PFSK-1 (cell line): ENCODE results near the gene ARID5A.

Experiments
- FOXP2 ChIP-seq: optimal IDR thresholded peaks from 2 replicates; pipeline ENCODE3; 2011; ENCODE audit warnings: borderline replicate concordance, control low read depth, inconsistent platforms; ENCODE audit not compliant: insufficient read depth; ENCODE audit errors: extremely low read length, extremely low read depth
- POLR2AphosphoS5 ChIP-seq: IDR thresholded peaks from 2 replicates; pipeline ENCODE4 v1.6.1; 2012; ENCODE audit warnings: low read depth, mild to moderate bottlenecking, control low read depth, low read length, moderate library complexity
- REST ChIP-seq, 2 experiments: IDR thresholded peaks; 2 replicates each; pipeline versions ENCODE4 v1.6.1 to v1.8.0; 2011 to 2012; ENCODE audit warnings: low read depth in 2 of 2, low read length in 2 of 2, control low read depth in 1 of 2, inconsistent platforms in 1 of 2, mild to moderate bottlenecking in 1 of 2, moderate library complexity in 1 of 2; ENCODE audit not compliant: insufficient read depth in 1 of 2
- SIN3A ChIP-seq: IDR thresholded peaks from 2 replicates; pipeline ENCODE4 v1.6.1; 2012; ENCODE audit warnings: mild to moderate bottlenecking, low read length, moderate library complexity, borderline replicate concordance; ENCODE audit not compliant: insufficient read depth
- TAF1 ChIP-seq: IDR thresholded peaks from 2 replicates; pipeline ENCODE4 v1.6.1; 2012; ENCODE audit warnings: low read length, control low read depth, borderline replicate concordance; ENCODE audit not compliant: insufficient read depth

ARID5A gene

GRCh38 chr2:96511851-96512250 lies 24.7 kb upstream of the ARID5A start:
- TF ChIP-seq FOXP2 = no peak
- TF ChIP-seq POLR2AphosphoS5 = no peak
- no peak for TF ChIP-seq REST (IDR thresholded peaks at IDR 0.05; ENCODE audit: insufficient read depth in 1 of 2, low read depth in 2 of 2, low read length in 2 of 2)
- no peak for TF ChIP-seq SIN3A
- no peak for TF ChIP-seq TAF1

GRCh38 chr2:96512341-96512740 lies 24.2 kb upstream of the ARID5A start:
- TF ChIP-seq POLR2AphosphoS5 (no peak), TAF1 (no peak), REST (IDR thresholded peaks at IDR 0.05; ENCODE audit: insufficient read depth in 1 of 2, low read depth in 2 of 2, low read length in 2 of 2) (no peak), SIN3A (no peak)

GRCh38 chr2:96514521-96514920 lies 22.0 kb upstream of the ARID5A start:
- TF ChIP-seq SIN3A = no peak
- no peak for TF ChIP-seq REST (IDR thresholded peaks at IDR 0.05; ENCODE audit: insufficient read depth in 1 of 2, low read depth in 2 of 2, low read length in 2 of 2)
- no peak for TF ChIP-seq FOXP2

GRCh38 chr2:96517079-96517478 lies 19.5 kb upstream of the ARID5A start:
- no peak for TF ChIP-seq REST (IDR thresholded peaks at IDR 0.05; ENCODE audit: insufficient read depth in 1 of 2, low read depth in 2 of 2, low read length in 2 of 2)
- TF ChIP-seq SIN3A = no peak
- TF ChIP-seq POLR2AphosphoS5 = no peak
- TF ChIP-seq FOXP2 = no peak
- no peak for TF ChIP-seq TAF1

GRCh38 chr2:96520231-96520630 lies 16.3 kb upstream of the ARID5A start:
- TF ChIP-seq POLR2AphosphoS5 (no peak), SIN3A (no peak), FOXP2 (no peak), TAF1 (no peak)
